ENCODE results near the gene HDX. TPM values are rescaled to one million over a fixed set of nuclear protein-coding genes. Genes with fewer than 3 reads are reported as not detected.

Gene HDX
- polyA plus RNA-seq, 1 of the 3 experiments (the other 2 are of a cell fraction), result 1.6 TPM

DNA sequence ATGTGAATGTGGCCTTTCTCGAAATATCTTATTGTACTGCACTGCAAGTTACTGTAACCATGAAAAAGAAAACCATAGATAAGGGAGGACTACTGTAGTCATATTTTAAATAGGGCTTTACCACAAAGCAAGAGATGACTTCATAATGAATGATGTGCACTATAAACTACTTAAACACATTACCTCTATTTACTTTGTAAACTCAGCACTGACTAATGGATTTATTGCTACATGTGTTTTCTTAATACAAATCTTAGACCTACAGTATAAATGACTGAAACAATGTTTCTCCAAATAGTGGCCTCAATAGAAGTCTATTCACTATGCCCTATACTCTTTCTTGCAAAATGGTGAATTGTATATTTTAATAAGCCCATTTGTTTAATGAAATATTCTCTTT, 61.1 kb downstream of the HDX start:
- Histone ChIP-seq H3K4me2 (no peak overlapping the region), H3F3A (replicated peaks; ENCODE audit: insufficient read depth) (no peaks in the 10 kb centered on the region), H3K27me3 (ENCODE audit: insufficient read depth) (no peaks in the 10 kb centered on the region), H3K9me3 (peaks cover 2% of the 10 kb centered on the region; the same call in 1 of the 2 replicates), H3K9ac (no peak overlapping the region), H2AFZ (ENCODE audit: low read depth) (no peak overlapping the region), H3K9me2 (no peaks in the 10 kb centered on the region), H3K4me3 (ENCODE audit: low read depth in 2 of 2, low read length in 1 of 2) (no peak overlapping the region), H3K36me3 (replicated peaks in 1 of 2; ENCODE audit: control insufficient read depth in 1 of 2, insufficient read depth in 2 of 2, low read length in 1 of 2) (peaks cover 0 to 16% of the 10 kb centered on the region in 2 experiments), H3K79me2 (ENCODE audit: insufficient read depth) (no peaks in the 10 kb centered on the region), H4K20me1 (ENCODE audit: insufficient read depth) (no peaks in the 10 kb centered on the region), H3K4me1 (ENCODE audit: control insufficient read depth in 1 of 2, insufficient read depth in 2 of 2, low read depth in 1 of 2, low read length in 1 of 2) (no peaks in the 10 kb centered on the region; a peak in 1 of 4 replicates), H3K27ac (ENCODE audit: low read depth in 2 of 2, low read length in 1 of 2) (no peak overlapping the region)
- TF ChIP-seq JUND (IDR thresholded peaks at IDR 0.05), result no peak
- TF ChIP-seq FOSL2 (IDR thresholded peaks at IDR 0.05; ENCODE audit: borderline replicate concordance, low read depth), result no peak
- TF ChIP-seq, protein P1, sequence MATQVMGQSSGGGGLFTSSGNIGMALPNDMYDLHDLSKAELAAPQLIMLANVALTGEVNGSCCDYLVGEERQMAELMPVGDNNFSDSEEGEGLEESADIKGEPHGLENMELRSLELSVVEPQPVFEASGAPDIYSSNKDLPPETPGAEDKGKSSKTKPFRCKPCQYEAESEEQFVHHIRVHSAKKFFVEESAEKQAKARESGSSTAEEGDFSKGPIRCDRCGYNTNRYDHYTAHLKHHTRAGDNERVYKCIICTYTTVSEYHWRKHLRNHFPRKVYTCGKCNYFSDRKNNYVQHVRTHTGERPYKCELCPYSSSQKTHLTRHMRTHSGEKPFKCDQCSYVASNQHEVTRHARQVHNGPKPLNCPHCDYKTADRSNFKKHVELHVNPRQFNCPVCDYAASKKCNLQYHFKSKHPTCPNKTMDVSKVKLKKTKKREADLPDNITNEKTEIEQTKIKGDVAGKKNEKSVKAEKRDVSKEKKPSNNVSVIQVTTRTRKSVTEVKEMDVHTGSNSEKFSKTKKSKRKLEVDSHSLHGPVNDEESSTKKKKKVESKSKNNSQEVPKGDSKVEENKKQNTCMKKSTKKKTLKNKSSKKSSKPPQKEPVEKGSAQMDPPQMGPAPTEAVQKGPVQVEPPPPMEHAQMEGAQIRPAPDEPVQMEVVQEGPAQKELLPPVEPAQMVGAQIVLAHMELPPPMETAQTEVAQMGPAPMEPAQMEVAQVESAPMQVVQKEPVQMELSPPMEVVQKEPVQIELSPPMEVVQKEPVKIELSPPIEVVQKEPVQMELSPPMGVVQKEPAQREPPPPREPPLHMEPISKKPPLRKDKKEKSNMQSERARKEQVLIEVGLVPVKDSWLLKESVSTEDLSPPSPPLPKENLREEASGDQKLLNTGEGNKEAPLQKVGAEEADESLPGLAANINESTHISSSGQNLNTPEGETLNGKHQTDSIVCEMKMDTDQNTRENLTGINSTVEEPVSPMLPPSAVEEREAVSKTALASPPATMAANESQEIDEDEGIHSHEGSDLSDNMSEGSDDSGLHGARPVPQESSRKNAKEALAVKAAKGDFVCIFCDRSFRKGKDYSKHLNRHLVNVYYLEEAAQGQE (IDR thresholded peaks at IDR 0.05; ENCODE audit: low read depth, low read length), result no peak
- TF ChIP-seq, protein P2, sequence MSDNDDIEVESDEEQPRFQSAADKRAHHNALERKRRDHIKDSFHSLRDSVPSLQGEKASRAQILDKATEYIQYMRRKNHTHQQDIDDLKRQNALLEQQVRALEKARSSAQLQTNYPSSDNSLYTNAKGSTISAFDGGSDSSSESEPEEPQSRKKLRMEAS (IDR thresholded peaks at IDR 0.05; ENCODE audit: low read depth), result no peak
- TF ChIP-seq NRF1 (IDR thresholded peaks at IDR 0.05; ENCODE audit: low read depth, low read length), result no peak
- no peak for TF ChIP-seq USF2 (IDR thresholded peaks at IDR 0.05; ENCODE audit: borderline replicate concordance, low read depth, low read length)
- no peak for TF ChIP-seq NFIC (IDR thresholded peaks at IDR 0.05; ENCODE audit: borderline replicate concordance)
- TF ChIP-seq EZH2phosphoT487 (IDR thresholded peaks at IDR 0.05; ENCODE audit: borderline replicate concordance, low read depth), result no peak
- TF ChIP-seq ELF1 (IDR thresholded peaks at IDR 0.05), result no peak
- no peak for TF ChIP-seq TEAD4 (IDR thresholded peaks at IDR 0.05; ENCODE audit: borderline replicate concordance, insufficient read depth)
- TF ChIP-seq TAF1 (IDR thresholded peaks at IDR 0.05; ENCODE audit: borderline replicate concordance, low read depth, low read length), result no peak
- no peak for TF ChIP-seq SIN3A (IDR thresholded peaks at IDR 0.05; ENCODE audit: borderline replicate concordance, low read depth, low read length)
- no peak for TF ChIP-seq MXI1 (IDR thresholded peaks at IDR 0.05; ENCODE audit: low read depth, low read length)
- no peak for TF ChIP-seq GATA2 (CRISPR knock-in tag; IDR thresholded peaks at IDR 0.05)
- no peak for TF ChIP-seq YY1 (IDR thresholded peaks at IDR 0.05; ENCODE audit: low read depth)
- TF ChIP-seq POLR2AphosphoS5 (IDR thresholded peaks at IDR 0.05; ENCODE audit: low read depth, low read length), result no peak
- no peak for TF ChIP-seq RFX5 (IDR thresholded peaks at IDR 0.05; ENCODE audit: low read length)
- CTCF ChIA-PET, result no interaction called here
- 43% methylated on average over 1 of the region's 1 CpG for WGBS (ENCODE audit: low lambda C conversion rate)
- no peak for DNase-seq
- POLR2A ChIA-PET, result no interaction called here
